CD4-positive, alpha-beta T cell treated with Interleukin-4 for 4 hours (primary cell): ENCODE measurements around the gene PCDH15.
"Not testable (repeated sequence)": the region's sequence is repeated elsewhere in the genome, so short reads cannot be mapped to it uniquely, and the experiment has no call there.

ENCODE experiments used
- DNase-seq: peaks from one replicate; pipeline ENCODE4 v3.0.0-alpha.2; 2020

Gene PCDH15

GRCh38 chr10:54531296-54531695 is 269.7 kb downstream of the PCDH15 start:
- no peak for DNase-seq

- no peak for DNase-seq
Observed at GRCh38 chr10:54530299-54530698, 270.7 kb downstream of the PCDH15 start.

- no peak for DNase-seq
Observed at GRCh38 chr10:54525816-54526215, 275.2 kb downstream of the PCDH15 start.

- DNase-seq, result not testable (repeated sequence)
Observed at GRCh38 chr10:54515244-54515643, 285.8 kb downstream of the PCDH15 start.

DNA sequence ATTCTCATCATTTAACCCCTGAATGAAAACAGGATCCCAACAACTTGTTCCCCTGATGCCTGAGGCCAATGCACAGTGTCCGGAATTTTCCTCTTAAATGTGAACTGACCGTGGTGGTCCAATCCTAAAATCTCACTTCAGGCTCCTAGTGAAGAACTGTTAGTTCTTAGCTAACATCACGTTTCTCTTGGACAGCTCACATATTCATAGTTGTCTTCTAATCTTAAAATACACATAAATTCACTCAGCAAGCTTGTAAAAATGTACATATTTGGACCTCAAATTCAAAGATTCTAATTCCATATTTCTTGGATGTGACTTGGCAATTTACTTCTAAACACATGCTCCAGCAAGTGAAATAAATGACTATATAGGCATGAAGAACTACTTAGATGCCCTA is 297.2 kb downstream of the PCDH15 start:
- DNase-seq, result no peak

- no peak for DNase-seq
Observed at GRCh38 chr10:54501929-54502328, 299.1 kb downstream of the PCDH15 start.

DNA sequence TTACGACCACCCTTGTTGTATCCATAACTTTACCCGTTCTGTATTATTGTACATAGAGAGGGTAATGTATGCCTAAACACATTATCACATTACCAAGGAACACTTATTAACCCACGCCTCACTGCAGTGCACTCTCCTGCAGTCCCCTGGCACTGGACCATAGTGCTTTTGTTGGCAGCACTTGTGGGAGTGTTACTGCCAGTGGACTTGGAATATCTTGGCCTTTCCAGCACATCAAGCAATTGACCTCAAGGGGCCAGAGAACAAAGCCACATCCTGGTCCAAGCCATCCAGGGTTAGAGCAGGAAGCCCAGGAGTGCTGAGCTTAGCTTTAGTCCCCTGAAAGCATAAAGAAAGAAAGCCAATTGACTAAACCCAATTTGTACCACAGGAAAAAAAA is 304.2 kb downstream of the PCDH15 start:
- no peak for DNase-seq

- DNase-seq, result no peak
Observed at GRCh38 chr10:54487743-54488142, 313.3 kb downstream of the PCDH15 start.

- no peak for DNase-seq
Observed at GRCh38 chr10:54485971-54486370, 315.1 kb downstream of the PCDH15 start.

DNA sequence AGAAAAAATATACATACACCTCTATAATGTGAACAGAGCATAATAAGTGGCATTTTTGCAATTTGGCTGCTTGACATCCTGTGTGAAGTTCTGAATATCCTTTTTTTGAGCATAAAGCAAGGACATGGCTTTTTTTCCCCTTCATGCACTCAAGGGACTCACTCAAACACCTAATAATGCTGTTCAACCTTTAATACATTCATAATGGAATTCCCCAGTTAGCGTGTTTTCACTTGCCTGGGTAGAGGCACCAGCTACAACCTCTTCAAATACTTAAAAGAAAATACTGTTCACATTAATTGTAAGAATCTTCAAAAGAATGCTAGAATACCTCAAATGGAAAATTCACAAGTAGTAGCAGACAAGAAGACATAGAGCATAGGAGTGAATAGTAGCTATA is 316.8 kb downstream of the PCDH15 start:
- no peak for DNase-seq

GRCh38 chr10:54478601-54479000 is 322.4 kb downstream of the PCDH15 start:
- no peak for DNase-seq

- DNase-seq, result no peak
Observed at GRCh38 chr10:54477738-54478137, 323.3 kb downstream of the PCDH15 start.

- DNase-seq, result no peak
Observed at GRCh38 chr10:54470324-54470631, 330.8 kb downstream of the PCDH15 start.

DNA sequence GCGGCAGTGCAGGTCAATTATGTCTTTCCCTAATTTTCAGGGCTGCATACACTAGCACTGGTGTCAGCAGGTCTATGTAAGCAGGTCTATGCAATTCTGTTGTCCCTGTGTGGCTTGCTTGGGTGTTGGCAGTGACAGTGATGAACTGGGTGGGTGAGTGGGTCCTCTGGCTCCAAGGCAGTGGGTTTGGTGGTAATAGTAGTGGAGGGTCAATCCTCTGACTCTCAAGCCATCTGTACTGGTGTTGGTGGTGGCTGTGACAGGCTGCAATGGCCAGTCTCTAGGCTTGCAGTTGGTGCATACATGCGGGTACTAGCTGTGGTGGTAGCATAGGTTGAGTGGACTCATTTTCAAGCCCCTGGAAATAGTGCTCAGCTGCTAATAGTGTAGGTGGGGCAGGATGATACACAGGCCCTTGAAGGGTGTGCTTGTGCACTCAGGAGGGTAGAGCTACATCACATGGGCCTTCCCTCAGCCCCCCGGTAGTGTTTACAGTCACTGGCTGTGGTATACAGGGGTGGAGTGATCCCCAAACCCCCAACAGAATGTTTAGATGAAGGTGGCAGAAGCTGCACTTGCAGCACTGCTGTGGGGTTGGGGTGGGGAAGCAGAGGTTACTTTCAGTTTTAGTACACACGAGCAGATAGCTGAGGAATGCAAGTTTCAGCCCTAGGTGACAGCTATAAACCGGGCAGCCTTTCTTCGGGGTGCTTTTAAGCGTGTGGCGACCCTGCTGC is 331.3 kb downstream of the PCDH15 start:
- no peak for DNase-seq

DNA sequence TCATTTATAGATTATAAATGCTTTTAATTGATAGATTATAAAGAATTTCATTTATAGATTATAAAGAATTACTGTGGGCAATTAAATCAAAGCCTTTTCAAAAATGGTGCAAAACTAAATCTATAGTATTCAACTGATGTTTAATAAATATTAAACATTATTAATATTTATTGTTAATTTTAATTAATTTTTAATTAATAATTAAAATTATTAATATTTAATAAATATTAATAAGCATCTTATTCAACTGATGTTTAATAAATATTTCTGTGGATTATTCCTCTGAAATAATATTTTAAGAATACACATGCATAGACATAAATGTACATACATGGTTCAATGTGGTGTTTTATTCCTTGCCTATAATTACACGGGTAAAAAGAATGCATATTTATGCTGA is 346.8 kb downstream of the PCDH15 start:
- DNase-seq, result no peak

GRCh38 chr10:54449056-54449455 is 352.0 kb downstream of the PCDH15 start:
- no peak for DNase-seq

DNA sequence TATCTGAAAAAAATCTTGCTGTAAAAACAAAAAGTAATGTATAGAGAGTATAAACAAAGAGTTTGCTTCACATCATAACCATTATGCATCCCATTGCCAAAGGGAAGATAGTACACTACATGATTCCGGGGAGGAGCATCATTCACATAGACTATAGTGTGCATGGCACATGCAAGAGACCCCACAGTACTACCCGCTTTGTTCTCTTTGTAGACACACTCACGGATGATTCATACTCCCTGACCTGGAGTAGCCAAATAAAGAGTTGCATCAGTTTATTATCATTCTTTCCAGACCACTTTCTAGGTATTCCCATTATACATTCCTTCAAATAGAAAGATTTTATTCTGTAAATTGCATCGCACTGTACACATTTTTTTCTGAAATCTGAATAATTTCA is 356.9 kb downstream of the PCDH15 start:
- DNase-seq, result no peak

DNA sequence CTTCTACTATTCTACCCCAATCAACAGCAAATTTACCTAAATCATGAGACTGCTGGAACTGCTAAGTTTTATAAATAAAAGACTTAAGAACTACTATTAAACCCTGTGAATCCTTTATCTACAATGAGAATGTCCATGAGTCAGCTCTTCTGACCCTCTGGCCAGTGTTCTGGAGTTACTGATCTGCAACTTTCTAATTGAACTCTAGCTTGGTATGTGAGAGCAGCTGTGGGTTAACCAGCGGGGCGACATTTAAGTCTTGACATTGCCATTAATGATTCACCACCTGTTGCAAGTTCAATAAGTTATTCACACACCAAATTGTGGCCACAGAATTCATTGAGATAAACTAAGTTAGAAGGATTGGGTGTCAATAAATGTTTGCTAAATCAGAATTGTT is 359.8 kb downstream of the PCDH15 start:
- DNase-seq, result no peak

GRCh38 chr10:54434782-54435181 is 366.2 kb downstream of the PCDH15 start:
- no peak for DNase-seq

DNA sequence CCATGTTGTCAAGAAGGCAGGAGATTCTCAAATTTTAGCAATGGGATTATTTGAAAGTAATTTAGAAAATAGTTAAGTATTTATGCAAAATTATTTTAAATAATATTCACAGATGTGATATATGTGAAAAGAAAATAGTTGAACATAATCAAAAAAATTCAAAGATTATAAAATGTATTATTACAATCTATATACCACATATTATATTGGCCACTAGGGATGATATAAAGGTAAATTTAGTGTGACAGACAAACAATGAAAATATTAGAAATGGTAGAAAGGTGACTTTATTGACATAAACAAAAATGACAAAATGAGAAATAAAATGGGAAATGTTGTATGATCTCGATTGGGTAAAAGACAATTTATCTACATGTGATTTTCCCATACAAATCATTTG is 385.5 kb downstream of the PCDH15 start:
- DNase-seq, result no peak

GRCh38 chr10:54402576-54402975 is 398.5 kb downstream of the PCDH15 start:
- DNase-seq, result no peak

DNA sequence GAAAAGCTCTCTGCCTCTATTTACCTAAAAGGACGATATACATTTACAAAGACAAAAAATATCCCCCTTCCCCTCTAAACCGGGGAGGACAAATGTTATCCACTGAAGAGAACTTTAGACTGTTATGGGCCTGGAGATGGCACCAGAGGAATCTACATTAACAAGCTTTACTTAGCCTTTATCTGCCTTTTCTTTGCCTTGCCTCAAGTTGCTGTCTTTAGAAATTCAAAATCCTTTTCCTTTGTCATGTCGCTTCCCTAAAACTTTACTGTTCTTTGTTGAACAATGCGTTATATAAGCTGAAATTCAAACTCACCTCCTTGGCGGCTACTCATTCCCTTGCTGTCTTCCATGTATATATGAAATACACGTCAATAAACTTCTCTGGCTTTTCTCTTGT is 405.0 kb downstream of the PCDH15 start:
- no peak for DNase-seq

- not testable (repeated sequence) for DNase-seq
Observed at GRCh38 chr10:54394598-54394997, 406.4 kb downstream of the PCDH15 start.

DNA sequence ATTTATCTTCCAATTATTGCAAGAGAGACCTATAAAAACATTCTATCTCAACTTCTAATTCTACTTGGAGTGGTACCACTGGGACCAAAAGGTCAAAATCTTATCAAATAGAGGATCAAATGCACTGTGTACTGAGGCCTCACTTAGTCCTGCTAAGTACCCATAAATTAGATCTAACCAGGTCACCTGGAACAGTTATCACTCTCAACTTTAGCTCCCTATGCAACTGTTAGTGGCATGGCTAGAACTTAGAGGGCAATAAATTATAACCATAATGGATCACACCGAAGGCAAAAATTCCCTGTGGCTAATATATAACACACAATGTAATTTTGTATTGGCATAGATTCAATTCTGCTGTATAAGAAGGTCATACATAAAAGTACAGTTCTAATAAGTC is 428.9 kb downstream of the PCDH15 start:
- DNase-seq, result no peak

GRCh38 chr10:54368984-54369383 is 432.0 kb downstream of the PCDH15 start:
- DNase-seq, result no peak

- DNase-seq, result no peak
Observed at GRCh38 chr10:54363390-54363789, 437.6 kb downstream of the PCDH15 start.
